ENCODE data around the gene RORC.
"Not testable (repeated sequence)": the region's sequence is repeated elsewhere in the genome, so short reads cannot be mapped to it uniquely, and the experiment has no call there.

Gene RORC

DNA sequence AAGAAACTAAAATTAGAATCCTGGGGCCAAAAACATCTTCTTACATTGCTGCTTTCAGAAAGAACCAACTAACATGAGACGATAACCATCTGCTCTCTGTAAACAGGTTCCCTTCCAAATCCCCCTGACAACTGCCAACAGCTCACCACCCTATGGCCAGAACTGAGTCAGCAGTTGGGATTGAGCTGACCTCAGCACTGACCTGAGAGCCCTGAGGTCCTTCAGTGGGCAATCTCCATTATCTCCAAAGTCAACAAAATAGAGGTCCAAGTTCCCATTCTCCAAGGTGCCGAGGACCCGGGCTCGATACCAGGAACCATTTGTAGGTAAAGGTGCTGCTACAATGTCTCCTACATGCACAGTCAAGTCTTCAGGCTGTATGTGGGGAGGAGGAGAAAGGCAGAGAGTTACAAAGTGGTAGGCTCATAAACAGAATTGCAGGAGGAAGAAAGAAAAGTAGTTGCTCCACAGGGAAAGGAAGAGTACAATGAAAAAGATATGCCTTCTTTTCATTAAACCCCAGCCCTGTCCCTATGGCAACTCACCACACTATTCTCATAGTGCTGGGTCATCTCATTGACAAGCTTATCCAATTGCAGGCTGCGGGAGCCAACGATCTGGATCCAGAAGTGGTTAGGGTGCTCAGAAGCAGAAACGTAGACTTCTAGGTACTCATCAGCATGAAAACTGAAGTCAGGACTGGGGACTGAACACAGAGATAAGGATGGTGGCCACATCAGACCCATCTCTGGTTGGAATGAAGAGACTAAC lies 55.5 kb downstream of the RORC start:
- CTCF ChIA-PET: interaction anchor here (1.1 kb wide), 1 partner anchor 12 kb away, joined by 3 read pairs; no protein-coding TSS in a partner anchor
- POLR2A ChIA-PET (ENCODE audit: low non-redundant PET): no interaction called here
- no peak for DNase-seq (ENCODE audit: low spot score)
- no peak overlapping the region for H3K27ac ChIP-seq
- TF ChIP-seq, protein P1, sequence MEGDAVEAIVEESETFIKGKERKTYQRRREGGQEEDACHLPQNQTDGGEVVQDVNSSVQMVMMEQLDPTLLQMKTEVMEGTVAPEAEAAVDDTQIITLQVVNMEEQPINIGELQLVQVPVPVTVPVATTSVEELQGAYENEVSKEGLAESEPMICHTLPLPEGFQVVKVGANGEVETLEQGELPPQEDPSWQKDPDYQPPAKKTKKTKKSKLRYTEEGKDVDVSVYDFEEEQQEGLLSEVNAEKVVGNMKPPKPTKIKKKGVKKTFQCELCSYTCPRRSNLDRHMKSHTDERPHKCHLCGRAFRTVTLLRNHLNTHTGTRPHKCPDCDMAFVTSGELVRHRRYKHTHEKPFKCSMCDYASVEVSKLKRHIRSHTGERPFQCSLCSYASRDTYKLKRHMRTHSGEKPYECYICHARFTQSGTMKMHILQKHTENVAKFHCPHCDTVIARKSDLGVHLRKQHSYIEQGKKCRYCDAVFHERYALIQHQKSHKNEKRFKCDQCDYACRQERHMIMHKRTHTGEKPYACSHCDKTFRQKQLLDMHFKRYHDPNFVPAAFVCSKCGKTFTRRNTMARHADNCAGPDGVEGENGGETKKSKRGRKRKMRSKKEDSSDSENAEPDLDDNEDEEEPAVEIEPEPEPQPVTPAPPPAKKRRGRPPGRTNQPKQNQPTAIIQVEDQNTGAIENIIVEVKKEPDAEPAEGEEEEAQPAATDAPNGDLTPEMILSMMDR (conservative IDR thresholded peaks at IDR 0.05; ENCODE audit: low read depth): no peak

DNA sequence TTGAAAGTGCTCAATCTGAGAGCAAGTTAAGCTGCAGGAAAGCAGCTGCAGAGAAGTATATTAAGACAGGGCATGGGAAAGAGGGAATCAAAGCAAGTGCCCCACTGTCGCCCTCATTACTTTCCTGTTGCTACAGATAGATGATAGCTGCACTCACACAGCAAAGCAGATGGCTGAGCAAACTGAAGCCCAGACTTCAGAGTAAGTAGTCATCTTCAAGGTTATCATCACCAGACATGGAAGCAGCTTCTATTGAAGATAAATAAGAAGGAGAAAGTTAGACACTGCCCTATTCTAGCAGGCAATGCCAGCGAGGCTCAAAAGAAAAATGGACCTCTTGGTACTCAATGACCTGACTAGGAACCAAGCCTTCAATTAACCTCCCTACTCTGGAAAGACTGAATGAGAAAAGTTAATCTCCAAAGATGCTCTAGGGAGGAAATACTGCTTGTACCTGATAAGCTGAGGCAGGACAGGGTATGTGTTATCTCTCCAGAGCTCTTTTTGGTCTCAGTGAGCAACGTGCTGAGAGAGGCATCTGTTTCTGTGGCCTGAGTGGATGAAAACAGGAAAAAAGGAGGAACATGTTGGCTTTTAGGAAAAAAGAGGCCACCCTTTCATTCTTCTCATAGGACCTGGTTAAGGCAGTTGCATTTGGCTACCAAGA lies 57.2 kb downstream of the RORC start:
- no peak overlapping the region for H3K27ac ChIP-seq
- POLR2A ChIA-PET (ENCODE audit: low non-redundant PET): no interaction called here
- TF ChIP-seq, protein P1 (conservative IDR thresholded peaks at IDR 0.05; ENCODE audit: low read depth): no peak
- no peak for DNase-seq (ENCODE audit: low spot score)
- CTCF ChIA-PET: interaction anchor here (0.6 kb wide), 2 partner anchors 311 to 434 kb away, joined by 3 to 4 read pairs; no protein-coding TSS in a partner anchor

DNA sequence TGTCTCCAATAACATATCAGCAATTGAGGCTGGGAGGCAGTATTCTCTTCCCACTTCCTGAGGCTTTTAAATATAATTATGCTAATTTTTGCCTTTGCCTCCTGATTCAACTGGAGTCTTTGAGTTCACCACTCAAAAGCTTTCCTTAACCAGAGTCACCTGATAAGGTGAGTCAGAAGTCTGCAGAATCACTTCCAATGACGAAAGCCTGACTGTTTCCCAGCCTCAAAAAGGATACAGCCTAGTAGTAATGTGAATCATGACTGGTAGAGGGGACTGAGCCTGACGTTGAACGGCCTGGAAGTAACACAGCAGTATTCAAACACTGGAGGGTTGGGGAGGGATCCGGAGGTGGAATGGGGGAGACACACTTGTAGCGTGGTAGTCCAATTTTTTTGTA lies 57.9 kb downstream of the RORC start:
- peak; percentile 87 for DNase-seq (ENCODE audit: low spot score)
- CTCF ChIA-PET: interaction anchor here (0.6 to 0.7 kb wide), 3 partner anchors 33 to 544 kb away, joined by 3 to 4 read pairs (median 3); no protein-coding TSS in a partner anchor
- POLR2A ChIA-PET (ENCODE audit: low non-redundant PET): no interaction called here
- H3K27ac ChIP-seq: no peak overlapping the region
- TF ChIP-seq, protein P1 (conservative IDR thresholded peaks at IDR 0.05; ENCODE audit: low read depth): no peak

DNA sequence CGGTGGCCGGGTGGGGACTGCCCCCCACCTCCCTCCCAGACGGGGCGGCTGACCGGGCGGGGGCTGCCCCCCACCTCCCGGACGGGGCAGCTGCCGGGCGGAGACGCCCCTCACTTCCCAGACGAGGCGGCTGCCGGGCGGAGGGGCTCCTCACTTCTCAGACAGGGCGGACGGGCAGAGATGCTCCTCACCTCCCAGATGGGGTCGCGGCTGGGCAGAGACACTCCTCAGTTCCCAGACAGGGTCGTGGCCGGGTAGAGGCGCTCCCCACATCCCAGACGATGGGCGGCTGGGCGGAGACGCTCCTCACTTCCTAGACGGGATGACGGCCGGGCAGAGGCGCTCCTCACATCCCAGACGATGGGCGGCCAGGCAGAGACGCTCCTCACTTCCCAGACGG lies 62.3 kb downstream of the RORC start:
- H3K27ac ChIP-seq, CTCF ChIA-PET: not testable (repeated sequence)

DNA sequence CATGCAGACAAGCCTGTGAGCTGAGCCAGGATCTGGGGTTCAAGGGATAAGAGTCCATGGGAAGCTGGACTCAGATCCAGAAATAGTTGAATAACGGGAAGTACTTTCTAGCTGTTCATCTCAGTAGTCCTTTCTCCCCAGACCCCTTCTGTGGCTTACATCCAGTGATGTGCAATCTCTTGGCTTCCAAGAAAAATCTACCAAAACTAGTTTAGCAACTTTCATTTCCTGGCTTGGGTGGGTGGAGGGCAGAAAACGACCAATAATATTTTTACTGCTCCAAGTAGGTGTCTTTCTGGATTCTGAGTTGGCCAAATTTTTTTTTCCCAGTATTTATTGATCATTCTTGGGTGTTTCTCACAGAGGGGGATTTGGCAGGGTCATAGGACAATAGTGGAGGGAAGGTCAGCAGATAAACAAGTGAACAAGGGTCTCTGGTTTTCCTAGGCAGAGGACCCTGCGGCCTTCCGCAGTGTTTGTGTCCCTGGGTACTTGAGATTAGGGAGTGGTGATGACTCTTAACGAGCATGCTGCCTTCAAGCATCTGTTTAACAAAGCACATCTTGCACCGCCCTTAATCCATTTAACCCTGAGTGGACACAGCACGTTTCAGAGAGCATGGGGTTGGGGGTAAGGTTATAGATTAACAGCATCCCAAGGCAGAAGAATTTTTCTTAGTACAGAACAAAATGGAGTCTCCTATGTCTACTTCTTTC lies 63.1 kb downstream of the RORC start:
- H3K27ac ChIP-seq; CTCF ChIA-PET; POLR2A ChIA-PET (ENCODE audit: low non-redundant PET): not testable (repeated sequence)
- DNase-seq (ENCODE audit: low spot score): peak; percentile 69

More for the DNA sequence above, 62.3 kb downstream of the RORC start:
- DNase-seq (ENCODE audit: low spot score); POLR2A ChIA-PET (ENCODE audit: low non-redundant PET): not testable (repeated sequence)

DNA sequence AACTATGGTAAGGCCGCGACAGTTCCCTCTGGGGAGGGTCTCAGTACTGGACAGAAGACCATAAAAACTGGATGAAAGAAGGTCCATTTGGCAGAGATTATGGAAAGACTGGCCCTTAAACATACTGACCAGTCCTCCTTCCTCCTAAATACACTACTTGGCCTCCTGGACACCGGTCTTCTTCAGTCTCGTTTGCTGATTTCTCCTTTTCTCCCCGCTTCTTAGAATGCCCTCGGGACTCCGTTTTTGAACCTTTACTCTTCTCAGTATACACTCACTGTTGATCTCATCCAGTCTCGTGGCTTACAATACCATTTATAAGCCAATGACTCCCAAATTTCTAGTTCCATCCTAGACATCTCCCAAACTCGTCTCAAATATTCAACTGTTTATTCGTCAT lies 67.6 kb downstream of the RORC start:
- no peak for DNase-seq (ENCODE audit: low spot score)
- ChIA-PET CTCF (interaction anchor here (1.2 kb wide), 1 partner anchor 22 kb away, joined by 4 read pairs; no protein-coding TSS in a partner anchor), POLR2A (ENCODE audit: low non-redundant PET) (no interaction called here)
- TF ChIP-seq, protein P1 (conservative IDR thresholded peaks at IDR 0.05; ENCODE audit: low read depth): no peak
- H3K27ac ChIP-seq: no peak overlapping the region
